NB4 (cell line): ENCODE measurements around the gene TMEM121.

Experiments used
- POLR2A ChIP-seq: IDR thresholded peaks from 2 replicates; pipeline ENCODE4 v1.6.1; 2011; ENCODE audit warnings: mild to moderate bottlenecking; ENCODE audit not compliant: insufficient read length; ENCODE audit errors: extremely low read depth
- TF ChIP-seq, protein P1 (sequence below): IDR thresholded peaks from one replicate; pipeline ENCODE4 v1.5.1; 2012; ENCODE audit warnings: low read depth, low read length

GRCh38 chr14:105541218-105541875 is 15.0 kb downstream of the TMEM121 start:
- TF ChIP-seq, protein P1, sequence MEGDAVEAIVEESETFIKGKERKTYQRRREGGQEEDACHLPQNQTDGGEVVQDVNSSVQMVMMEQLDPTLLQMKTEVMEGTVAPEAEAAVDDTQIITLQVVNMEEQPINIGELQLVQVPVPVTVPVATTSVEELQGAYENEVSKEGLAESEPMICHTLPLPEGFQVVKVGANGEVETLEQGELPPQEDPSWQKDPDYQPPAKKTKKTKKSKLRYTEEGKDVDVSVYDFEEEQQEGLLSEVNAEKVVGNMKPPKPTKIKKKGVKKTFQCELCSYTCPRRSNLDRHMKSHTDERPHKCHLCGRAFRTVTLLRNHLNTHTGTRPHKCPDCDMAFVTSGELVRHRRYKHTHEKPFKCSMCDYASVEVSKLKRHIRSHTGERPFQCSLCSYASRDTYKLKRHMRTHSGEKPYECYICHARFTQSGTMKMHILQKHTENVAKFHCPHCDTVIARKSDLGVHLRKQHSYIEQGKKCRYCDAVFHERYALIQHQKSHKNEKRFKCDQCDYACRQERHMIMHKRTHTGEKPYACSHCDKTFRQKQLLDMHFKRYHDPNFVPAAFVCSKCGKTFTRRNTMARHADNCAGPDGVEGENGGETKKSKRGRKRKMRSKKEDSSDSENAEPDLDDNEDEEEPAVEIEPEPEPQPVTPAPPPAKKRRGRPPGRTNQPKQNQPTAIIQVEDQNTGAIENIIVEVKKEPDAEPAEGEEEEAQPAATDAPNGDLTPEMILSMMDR: no peak
- no peak for TF ChIP-seq POLR2A
